Measurements from ENCODE around the gene ACBD6.

The ACBD6 gene

GRCh38 chr1:180255536-180256340, 246.6 kb downstream of the ACBD6 start:
- DNase-seq (ENCODE audit: low read depth) = no peak

DNA sequence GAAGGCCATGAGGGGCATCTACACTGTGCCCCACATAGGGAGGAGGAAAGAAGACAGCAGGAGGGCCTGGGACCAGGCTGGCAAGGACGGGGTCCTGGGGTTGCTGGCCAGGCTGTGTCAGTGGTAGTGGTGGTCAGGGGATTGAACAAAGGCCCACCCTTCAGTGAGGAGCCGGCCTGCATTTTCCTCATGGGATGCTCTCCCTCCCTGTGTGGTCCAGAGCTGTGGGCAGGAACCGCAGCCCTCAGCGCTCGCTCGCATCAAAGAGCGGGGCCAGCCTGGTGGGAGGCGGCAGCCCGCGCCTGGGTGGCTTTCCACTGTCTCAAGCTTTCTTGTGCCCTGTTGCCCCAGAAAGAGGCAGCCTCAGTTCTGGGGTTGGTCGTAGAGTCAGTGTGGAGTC, 247.5 kb downstream of the ACBD6 start:
- DNase-seq (ENCODE audit: low read depth) = no peak

- no peak for DNase-seq (ENCODE audit: low read depth)
These were observed 247.9 kb downstream of the ACBD6 start for GRCh38 chr1:180254496-180254819.

- DNase-seq (ENCODE audit: low read depth) = no peak
These were observed 248.5 kb downstream of the ACBD6 start for GRCh38 chr1:180253585-180254495.

DNA sequence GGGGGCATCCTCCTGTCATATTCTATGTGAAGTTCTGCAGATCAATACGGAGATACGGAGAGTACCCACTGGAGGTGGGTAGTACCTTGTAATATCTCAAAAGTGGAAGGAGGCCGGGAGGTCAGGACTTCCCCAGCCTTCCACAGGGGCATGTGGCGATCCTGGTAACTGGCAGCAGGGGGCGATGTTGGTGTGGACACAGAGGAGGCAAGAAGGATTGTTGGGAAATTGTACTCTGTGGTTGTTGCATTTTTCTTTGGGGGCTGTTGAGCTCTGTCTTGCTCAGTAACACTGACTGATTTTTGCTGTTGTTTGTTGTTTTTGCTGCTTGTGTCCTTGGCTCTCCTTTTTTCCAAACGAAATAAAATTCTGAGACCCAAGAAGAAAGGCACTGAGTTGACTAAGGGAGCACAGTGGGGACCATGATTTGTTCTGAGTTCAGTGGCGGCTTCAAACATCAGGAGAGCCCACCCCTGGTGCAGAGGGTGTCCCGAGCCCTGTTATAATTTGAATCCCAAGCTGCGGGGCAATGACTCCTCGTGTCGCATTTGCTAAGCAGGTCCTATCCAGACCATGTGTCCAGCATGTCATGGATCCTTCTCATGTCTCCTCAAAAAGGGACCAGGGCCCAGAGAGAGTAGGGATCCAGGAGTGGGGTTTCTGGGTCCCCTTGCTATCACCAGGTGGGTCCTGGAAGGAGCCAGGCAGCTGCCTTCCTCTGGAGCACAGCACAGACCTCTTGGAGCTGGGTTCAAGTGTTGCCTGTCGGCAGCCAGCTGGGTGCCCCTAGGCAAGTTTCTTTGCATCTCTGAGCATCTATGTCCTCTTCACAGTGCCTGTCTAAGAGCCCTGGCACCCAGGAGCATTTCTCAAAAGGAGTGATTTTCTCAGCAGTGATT, 249.5 kb downstream of the ACBD6 start:
- peak; percentile 62 for DNase-seq (ENCODE audit: low read depth)

DNA sequence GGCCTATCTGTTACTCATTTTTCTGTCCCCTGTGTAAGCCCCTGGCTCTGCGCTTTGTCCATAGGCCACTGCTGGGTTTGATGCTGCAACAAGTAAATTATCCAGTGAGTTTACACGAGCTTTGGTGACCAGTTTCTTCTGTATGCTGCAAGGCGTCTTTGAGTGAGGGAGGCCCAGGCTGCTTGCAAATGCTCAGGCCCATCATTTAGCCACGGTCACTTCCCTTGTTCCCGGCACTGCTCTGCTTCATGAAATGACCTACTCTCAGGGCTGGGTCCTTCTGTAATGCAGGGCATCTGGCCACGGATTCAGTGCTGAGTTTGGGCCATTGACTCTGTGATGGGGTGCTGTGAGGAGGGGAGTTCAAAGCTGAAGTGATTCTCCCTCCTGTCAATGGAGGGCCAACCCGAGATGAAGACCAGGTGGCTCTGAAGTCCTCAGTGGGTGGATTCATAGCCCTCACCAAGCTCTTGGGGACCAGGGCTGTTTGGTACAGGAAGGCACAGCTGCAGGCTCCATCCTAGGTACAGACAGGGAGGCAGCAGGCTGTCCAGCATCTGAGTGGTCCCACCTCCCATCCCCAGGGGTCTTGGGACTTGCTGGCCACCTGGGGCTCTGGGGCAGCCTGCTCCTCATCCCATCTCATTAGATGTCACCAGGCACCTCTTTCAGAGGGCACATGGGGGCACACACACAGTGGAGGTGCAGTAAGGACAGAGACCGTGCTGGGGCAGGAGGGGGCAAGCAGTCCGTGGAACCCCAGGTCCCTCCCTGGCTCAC, 250.7 kb downstream of the ACBD6 start:
- DNase-seq (ENCODE audit: low read depth) = no peak

GRCh38 chr1:180250883-180251509, 251.4 kb downstream of the ACBD6 start:
- DNase-seq (ENCODE audit: low read depth) = no peak

- no peak for DNase-seq (ENCODE audit: low read depth)
These were observed 251.9 kb downstream of the ACBD6 start for GRCh38 chr1:180250499-180250770.

GRCh38 chr1:180249725-180250498, 252.5 kb downstream of the ACBD6 start:
- peak; percentile 43 for DNase-seq (ENCODE audit: low read depth)

DNA sequence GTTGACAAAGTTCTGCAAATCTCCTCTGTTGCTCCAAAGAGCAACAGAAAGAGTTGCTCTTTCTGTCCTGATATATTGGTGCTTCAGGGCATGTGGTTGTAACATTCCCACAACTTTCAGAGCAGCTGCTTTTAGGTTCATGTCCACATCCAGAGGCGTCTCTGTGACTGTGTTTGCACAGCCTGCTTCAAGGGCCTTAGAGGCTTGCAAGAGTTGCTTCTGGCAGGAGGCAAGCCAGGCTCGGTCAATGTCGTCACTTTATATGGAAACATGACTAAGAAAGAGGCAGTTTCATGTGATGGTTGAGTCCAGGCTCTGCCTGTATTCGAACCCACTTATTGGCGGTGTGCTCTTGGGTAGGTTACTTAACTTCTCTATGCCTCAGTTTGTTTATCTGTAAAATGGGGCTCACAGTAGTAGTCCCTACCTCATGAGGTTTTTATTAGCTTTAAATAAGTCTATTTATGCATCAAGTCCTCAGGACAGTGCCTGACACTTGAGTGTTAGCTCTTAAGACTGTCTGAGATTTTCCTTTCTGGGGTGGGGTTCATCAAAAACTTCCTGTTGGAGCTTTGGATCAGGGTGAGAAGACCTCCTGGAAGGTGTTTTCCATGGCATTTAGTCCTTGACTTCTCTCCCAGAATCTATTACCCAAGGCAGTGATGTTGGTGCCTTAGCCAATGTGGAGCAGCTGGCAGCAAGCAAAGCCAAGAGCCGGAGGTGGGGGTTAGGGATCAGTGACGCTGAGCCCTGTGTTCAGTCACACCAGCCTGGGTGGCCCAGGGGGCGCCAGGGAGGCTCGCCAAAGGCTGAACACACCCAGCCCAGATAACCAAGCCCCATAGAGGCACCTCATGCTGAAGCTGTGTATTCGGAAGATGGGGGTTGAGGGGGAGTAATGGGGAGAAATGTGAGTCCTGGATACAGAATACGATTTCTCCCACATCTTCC, 253.4 kb downstream of the ACBD6 start:
- DNase-seq (ENCODE audit: low read depth) = no peak

GRCh38 chr1:180248176-180248575, 254.2 kb downstream of the ACBD6 start:
- DNase-seq (ENCODE audit: low read depth) = no peak

- no peak for DNase-seq (ENCODE audit: low read depth)
These were observed 254.8 kb downstream of the ACBD6 start for GRCh38 chr1:180247580-180247979.

DNA sequence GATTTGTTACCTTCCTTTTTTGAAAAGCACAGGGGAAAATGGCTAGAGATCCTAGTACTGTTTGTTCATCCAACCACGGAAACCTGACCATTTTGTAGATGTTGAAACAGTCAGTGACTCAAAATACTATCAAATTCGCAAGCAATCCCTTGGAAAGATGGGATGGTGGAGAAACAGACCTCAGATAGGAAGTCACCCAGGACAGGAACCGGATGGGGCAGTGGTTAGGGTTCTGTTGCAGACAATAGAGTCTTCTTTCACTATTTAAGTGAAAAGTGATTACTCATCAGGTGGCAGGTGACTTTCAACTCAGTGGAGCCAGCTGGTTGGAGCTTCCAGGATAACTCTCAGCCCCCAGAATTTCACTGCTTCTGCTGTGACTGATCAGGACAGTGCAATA, 255.3 kb downstream of the ACBD6 start:
- DNase-seq (ENCODE audit: low read depth) = no peak

- DNase-seq (ENCODE audit: low read depth) = no peak
These were observed 255.8 kb downstream of the ACBD6 start for GRCh38 chr1:180246579-180246978.

GRCh38 chr1:180244840-180245239, 257.5 kb downstream of the ACBD6 start:
- DNase-seq (ENCODE audit: low read depth) = no peak

GRCh38 chr1:180243517-180244221, 258.7 kb downstream of the ACBD6 start:
- DNase-seq (ENCODE audit: low read depth) = no peak

- DNase-seq (ENCODE audit: low read depth) = peak; percentile 35
These were observed 260.4 kb downstream of the ACBD6 start for GRCh38 chr1:180241716-180242544.
